ENCODE results near the gene TPR.

Gene TPR

DNA sequence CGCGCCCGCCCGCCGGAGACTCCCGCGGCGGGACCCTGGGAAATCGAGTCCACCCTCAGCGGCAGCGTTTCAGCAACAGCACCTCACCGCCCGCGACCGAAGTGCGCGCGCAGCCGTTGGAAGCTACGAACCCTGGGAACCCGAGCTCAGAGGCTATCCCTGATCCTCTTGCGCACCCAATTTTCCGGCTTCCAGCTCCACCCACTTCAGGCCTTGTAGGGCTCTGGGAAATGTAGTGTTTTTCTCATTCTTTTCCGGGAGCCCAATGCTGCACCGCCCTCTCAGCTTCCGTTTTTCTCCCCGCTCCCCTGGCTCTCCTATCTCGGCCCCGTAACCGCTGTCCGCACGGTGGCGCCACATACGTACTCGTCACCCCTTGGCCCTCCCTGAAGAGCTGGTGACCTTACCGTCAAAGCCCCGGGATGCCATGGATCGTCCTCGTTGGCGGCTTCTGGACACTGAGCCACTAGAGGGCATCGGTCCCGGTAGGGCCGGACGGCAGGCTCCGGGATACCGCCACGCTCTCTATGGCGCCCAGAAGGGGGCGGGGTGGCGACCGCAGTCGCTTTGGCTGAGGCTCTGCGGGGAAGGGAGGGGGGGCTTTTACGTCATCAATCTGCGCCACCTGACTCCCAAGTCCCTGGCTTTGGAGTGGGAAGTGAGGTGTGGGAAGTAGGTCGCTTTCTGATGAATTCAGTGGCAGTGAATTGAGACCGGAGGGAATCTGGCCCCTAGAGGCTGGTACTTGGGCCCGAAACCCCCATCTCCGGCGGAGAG, at the start of gene TPR, which contains the start of gene ODR4:
TPR (minus strand) TSS at position 102 of the 777 bp plus-strand sequence. CDS start 225 bp downstream, outside the sequence.
ODR4 (plus strand) TSS at position 687 of the 777 bp plus-strand sequence. CDS start 3,948 bp downstream, outside the sequence.
- peak; percentile 89 for DNase-seq (ENCODE audit: low spot score)
- TF ChIP-seq, protein P1, sequence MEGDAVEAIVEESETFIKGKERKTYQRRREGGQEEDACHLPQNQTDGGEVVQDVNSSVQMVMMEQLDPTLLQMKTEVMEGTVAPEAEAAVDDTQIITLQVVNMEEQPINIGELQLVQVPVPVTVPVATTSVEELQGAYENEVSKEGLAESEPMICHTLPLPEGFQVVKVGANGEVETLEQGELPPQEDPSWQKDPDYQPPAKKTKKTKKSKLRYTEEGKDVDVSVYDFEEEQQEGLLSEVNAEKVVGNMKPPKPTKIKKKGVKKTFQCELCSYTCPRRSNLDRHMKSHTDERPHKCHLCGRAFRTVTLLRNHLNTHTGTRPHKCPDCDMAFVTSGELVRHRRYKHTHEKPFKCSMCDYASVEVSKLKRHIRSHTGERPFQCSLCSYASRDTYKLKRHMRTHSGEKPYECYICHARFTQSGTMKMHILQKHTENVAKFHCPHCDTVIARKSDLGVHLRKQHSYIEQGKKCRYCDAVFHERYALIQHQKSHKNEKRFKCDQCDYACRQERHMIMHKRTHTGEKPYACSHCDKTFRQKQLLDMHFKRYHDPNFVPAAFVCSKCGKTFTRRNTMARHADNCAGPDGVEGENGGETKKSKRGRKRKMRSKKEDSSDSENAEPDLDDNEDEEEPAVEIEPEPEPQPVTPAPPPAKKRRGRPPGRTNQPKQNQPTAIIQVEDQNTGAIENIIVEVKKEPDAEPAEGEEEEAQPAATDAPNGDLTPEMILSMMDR (IDR thresholded peaks at IDR 0.05; ENCODE audit: extremely low read depth, missing control alignments) = peak; percentile 76

DNA sequence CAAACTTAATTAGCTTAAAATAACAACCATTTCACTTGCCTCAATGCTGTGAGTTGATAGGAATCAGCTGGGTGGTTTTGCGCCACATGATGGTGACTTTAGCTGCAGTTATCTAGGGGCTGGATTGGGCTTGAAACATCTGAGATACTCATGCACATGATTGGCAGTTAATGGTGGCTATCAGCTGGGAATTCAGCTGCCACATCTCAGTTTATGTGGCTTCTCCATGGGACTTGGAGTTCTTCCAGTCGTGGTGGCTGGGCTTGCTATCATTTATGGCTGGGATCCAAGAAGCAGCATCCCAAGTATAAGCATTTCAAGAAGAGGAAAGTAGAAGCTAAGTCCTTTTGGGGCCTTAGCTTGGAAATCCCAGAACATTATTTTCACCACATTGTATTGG, 49.5 kb upstream of the TPR start:
- TF ChIP-seq, protein P1 (IDR thresholded peaks at IDR 0.05; ENCODE audit: extremely low read depth, missing control alignments) = no peak
- no peak for DNase-seq (ENCODE audit: low spot score)

DNA sequence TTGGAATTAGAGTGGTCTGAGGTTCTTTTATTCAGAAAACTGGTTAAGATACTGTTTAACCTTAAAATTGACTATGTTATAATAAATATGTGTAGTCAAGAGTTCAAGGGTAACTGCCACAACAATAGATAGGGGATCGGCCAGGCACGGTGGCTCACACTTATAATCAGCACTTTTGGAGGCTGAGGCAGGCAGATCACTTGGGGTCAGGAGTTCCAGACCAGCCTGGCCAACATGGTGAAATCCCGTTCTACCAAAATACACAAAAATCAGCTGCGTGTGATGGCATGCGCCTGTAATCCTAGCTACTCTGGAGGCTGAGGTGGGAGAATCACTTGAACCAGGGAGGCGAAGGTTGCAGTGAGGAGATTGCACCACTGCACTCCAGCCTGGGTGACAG, 46.4 kb upstream of the TPR start:
- TF ChIP-seq, protein P1 (IDR thresholded peaks at IDR 0.05; ENCODE audit: extremely low read depth, missing control alignments) = no peak

GRCh38 chr1:186420923-186421322, 45.9 kb upstream of the TPR start:
- TF ChIP-seq, protein P1 (IDR thresholded peaks at IDR 0.05; ENCODE audit: extremely low read depth, missing control alignments) = no peak
- DNase-seq (ENCODE audit: low spot score) = peak; percentile 36

More for the DNA sequence above, 46.4 kb upstream of the TPR start:
- DNase-seq (ENCODE audit: low spot score) = no peak

DNA sequence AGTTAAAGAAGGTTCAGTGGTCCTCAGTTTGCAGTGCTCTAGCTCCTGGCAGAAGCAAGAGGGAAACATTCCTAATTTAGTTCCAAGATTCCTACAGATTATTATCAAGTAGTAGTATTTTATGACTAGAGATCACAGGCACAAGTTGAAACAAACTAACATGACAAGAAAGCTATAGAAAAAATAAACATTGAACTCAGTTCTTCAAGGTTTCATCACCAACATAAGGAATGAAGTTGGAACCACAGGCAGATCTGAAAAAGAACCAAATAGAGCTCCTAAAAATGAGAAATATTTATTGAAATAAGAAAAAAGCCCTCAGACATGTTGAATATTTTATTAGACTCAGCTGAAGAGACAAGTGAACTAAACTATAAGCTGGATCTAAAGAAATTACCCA, 45.3 kb upstream of the TPR start:
- TF ChIP-seq, protein P1 (IDR thresholded peaks at IDR 0.05; ENCODE audit: extremely low read depth, missing control alignments) = no peak

DNA sequence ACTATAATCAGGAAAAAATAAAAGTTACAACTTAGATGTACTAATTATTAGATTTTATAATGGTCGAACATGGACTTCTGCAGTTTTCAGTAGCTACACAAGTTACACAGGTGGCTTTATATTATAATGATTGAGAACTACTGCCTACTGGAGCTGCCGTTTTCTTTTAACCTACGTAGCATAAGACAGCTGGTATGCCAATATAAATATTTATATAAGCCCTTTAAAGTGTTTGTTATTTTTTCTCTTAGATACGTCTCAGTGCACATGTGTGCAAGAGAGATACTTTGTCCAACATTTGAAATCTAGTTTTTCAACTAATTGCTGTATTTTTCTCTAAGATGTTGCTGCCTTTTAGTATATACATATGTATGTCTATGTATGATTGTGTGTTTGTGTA, 43.5 kb upstream of the TPR start:
- TF ChIP-seq, protein P1 (IDR thresholded peaks at IDR 0.05; ENCODE audit: extremely low read depth, missing control alignments) = no peak
- no peak for DNase-seq (ENCODE audit: low spot score)

More for the DNA sequence above, 45.3 kb upstream of the TPR start:
- DNase-seq (ENCODE audit: low spot score) = no peak

- DNase-seq (ENCODE audit: low spot score) = no peak
- TF ChIP-seq, protein P1 (IDR thresholded peaks at IDR 0.05; ENCODE audit: extremely low read depth, missing control alignments) = no peak
Measured at GRCh38 chr1:186413319-186413718, 38.3 kb upstream of the TPR start.

Data from GM20000 (cell line).